ENCODE data around the gene ABO.
"Not testable (repeated sequence)": the region's sequence is repeated elsewhere in the genome, so short reads cannot be mapped to it uniquely, and the experiment has no call there.

DNA sequence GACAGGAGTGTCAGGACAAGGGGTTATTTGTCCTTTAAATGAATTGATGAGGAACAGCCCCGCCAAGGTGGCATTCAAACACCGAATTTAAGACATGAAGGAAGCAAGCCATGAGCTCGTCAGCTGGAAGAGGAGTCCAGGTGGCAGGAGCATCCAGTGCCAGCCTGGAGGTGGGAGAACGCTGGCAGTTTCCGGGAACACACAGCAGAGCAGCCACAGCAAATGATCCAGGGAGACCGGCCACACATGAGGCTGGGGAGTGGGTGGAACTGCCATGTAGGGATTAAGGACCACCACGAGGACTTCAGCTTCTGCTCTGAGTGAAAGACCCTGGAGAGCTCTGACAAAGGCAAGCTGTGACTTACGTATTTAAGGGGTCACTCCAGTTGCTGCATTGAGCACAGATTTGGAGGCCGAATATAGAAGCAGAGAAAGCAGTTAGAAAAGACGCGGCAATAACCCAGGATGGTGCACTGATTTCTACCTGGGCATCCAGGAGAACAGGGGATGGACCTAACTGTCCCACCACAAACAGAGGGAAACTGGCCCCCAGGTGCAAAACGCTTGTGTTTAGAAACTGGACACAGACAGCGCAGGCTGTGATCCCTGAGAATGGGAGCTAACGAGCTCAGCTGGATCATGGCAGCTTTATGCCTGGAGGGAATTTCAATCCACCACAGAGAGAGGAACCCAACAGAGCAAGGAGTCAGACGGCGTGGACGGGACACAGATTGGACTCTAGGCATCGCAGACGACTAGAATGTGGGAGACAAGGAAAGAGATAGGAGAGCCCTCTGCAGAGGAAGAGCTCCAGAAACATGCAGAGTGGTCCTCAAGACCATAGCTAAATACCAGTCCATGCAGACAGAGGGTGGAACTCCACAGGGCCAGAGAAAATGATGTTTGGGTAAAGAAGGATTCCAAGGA lies 56.7 kb downstream of the ABO start:
- TF ChIP-seq, protein P1, sequence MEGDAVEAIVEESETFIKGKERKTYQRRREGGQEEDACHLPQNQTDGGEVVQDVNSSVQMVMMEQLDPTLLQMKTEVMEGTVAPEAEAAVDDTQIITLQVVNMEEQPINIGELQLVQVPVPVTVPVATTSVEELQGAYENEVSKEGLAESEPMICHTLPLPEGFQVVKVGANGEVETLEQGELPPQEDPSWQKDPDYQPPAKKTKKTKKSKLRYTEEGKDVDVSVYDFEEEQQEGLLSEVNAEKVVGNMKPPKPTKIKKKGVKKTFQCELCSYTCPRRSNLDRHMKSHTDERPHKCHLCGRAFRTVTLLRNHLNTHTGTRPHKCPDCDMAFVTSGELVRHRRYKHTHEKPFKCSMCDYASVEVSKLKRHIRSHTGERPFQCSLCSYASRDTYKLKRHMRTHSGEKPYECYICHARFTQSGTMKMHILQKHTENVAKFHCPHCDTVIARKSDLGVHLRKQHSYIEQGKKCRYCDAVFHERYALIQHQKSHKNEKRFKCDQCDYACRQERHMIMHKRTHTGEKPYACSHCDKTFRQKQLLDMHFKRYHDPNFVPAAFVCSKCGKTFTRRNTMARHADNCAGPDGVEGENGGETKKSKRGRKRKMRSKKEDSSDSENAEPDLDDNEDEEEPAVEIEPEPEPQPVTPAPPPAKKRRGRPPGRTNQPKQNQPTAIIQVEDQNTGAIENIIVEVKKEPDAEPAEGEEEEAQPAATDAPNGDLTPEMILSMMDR (IDR thresholded peaks at IDR 0.05), result not testable (repeated sequence)
- TF ChIP-seq POLR2A (IDR thresholded peaks at IDR 0.05), result not testable (repeated sequence)
